BLaER1 treated with 17β-estradiol and CSF1 and Interleukin-3, amounts not matched to agents 10 nM and 100 nM (cell line): ENCODE measurements around the gene SPIRE1.

Source experiments
- H3K27ac ChIP-seq, 11 experiments: shearing (Covaris generic); formaldehyde crosslinking; 2 replicates each; pipeline ENCODE4 v1.8.1; 2022
- H3K27me3 ChIP-seq, 11 experiments: shearing (Covaris generic); formaldehyde crosslinking; 2 replicates each; pipeline ENCODE4 v1.8.1; 2022
- H3K36me3 ChIP-seq, 11 experiments: shearing (Covaris generic); formaldehyde crosslinking; 2 replicates each; pipeline ENCODE4 v1.8.1; 2022
- H3K4me1 ChIP-seq, 10 experiments: shearing (Covaris generic); formaldehyde crosslinking; 2 replicates each; pipeline ENCODE4 v1.8.1; 2022
- H3K4me2 ChIP-seq, 11 experiments: shearing (Covaris generic); formaldehyde crosslinking; 2 replicates each; pipeline ENCODE4 v1.8.1; 2022
- H3K4me3 ChIP-seq, 10 experiments: shearing (Covaris generic); formaldehyde crosslinking; 2 replicates each; pipeline ENCODE4 v1.8.1; 2022
- H3K9ac ChIP-seq, 11 experiments: shearing (Covaris generic); formaldehyde crosslinking; 2 replicates each; pipeline ENCODE4 v1.8.1; 2022
- H3K9me3 ChIP-seq, 11 experiments: shearing (Covaris generic); formaldehyde crosslinking; replicated peaks in 1 of 11; 2 replicates each; pipeline ENCODE4 v1.8.1; 2022
- H4K20me1 ChIP-seq, 11 experiments: shearing (Covaris generic); formaldehyde crosslinking; 2 replicates each; pipeline ENCODE4 v1.8.1; 2022
- Cebpa-rat ChIP-seq, 11 experiments: shearing (Covaris generic); IDR thresholded peaks; 2 replicates each; pipeline ENCODE4 v1.8.1; 2022

SPIRE1 gene

DNA sequence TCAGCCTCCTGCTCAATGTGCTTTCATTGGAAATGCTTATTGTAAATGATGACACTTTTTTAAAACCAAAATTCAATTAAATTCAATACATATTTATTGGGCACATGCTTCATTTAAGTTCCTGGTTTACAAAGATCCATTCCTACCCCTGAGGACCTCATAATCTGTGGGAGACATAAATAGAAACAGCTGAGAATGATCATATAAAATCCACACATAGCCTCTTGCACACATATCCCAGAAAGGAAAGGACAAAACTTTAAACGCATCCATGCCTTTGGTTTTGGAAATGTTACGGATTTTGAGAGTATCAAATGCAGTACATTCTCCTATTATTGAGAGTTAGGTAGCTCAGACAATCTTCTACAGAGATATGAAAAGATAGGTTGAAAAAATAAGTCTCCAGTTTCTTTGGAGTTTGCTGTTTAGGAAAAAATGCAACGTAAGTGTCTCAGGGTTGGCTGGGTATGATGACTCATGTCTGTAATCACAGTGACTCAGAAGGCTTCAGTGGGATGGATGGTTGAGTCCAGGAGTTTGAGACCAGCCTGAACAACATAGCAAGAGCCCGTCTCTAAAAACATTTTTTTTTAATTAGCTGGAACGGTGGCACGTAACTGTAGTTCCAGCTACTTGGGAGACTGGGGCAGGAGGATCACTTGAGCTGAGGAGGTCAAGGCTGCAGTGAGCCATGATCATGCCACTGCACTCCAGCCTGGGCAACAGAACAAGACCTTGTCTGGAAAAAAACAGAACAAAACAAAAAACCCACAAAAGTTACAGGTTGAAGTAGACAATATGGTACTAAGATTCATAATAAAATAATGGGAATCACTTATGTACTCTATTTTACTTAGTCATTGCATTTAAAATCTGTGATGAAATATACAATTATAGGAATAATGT lies 254.1 kb downstream of the SPIRE1 start:
- no peak for TF ChIP-seq Cebpa-rat (IDR thresholded peaks at IDR 0.05)
- Histone ChIP-seq H3K9me3 (no peaks in the 10 kb centered on the region), H3K36me3 (no peaks in the 10 kb centered on the region), H3K9ac (peak overlapping the region in 1 of 11 experiments; percentile 13; a peak in 1 of 22 replicates), H3K4me1 (peaks cover 34 to 60% (median 46%) of the 10 kb centered on the region in 10 experiments), H3K4me2 (peak overlapping the region in 9 of 11 experiments; percentile 52 to 82 (median 71); a peak in 18 of 22 replicates), H3K27ac (peak overlapping the region in 8 of 11 experiments; percentile 12 to 72 (median 52); a peak in 12 of 22 replicates), H4K20me1 (no peaks in the 10 kb centered on the region; a peak in 2 of 22 replicates), H3K4me3 (no peak overlapping the region), H3K27me3 (peaks cover 0 to 11% (median 0%) of the 10 kb centered on the region in 11 experiments; a peak in 4 of 22 replicates)

DNA sequence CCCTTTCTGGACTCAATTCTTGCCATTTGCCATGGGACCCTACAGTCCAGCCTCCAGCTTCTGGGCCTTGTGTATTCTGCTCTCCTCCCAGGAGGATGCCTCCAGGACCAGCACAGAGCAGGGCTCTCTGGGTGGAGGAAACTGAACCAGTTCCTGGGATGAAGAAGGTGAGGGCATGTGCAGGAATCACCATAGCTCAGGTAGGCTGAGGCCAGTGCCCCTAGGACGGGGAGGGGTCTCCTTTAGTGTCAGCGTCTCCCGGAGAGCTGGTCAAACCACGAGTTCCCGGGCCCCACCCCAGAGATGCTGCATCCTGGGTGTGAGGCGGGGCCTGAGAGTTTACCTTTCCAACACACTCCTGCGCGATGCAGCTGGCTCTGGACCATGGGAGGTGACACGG lies 256.0 kb downstream of the SPIRE1 start:
- Histone ChIP-seq H3K27ac (peak overlapping the region in 7 of 11 experiments; percentile 11 to 72 (median 55); a peak in 7 of 22 replicates), H4K20me1 (no peaks in the 10 kb centered on the region; a peak in 1 of 22 replicates), H3K9ac (peak overlapping the region in 3 of 11 experiments; percentile 1 to 55 (median 43); a peak in 3 of 22 replicates), H3K36me3 (no peaks in the 10 kb centered on the region), H3K4me3 (no peak overlapping the region), H3K4me2 (peak overlapping the region in 10 of 11 experiments; percentile 48 to 82 (median 69); a peak in 15 of 22 replicates), H3K4me1 (peaks cover 35 to 62% (median 49%) of the 10 kb centered on the region in 10 experiments), H3K27me3 (peaks cover 0 to 9% (median 0%) of the 10 kb centered on the region in 11 experiments; a peak in 4 of 22 replicates), H3K9me3 (no peaks in the 10 kb centered on the region)
- TF ChIP-seq Cebpa-rat (IDR thresholded peaks at IDR 0.05) = no peak

DNA sequence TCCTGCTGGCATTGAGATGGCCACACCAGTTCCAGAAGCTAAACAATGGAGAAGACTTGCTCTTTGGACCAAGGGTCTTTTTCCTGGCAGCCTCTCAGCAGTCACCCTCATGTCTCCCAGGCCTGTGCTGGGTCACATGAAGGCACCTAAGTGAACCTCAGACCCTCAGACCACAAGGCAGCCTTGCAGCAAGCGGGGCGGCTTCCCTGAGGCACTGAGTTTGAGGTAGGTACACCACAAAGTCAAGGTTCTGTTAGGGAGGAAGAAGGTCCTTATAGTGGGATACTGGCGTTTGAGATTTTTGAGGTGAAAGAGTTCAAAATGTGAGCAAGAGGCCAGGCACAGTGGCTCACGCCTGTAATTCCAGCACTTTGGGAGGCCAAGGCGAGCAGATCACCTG lies 258.7 kb downstream of the SPIRE1 start:
- H3K9ac ChIP-seq = no peak overlapping the region
- TF ChIP-seq Cebpa-rat (IDR thresholded peaks at IDR 0.05) = no peak
- no peaks in the 10 kb centered on the region for H3K36me3 ChIP-seq
- H3K9me3 ChIP-seq = no peaks in the 10 kb centered on the region
- no peaks in the 10 kb centered on the region; a peak in 1 of 22 replicates for H4K20me1 ChIP-seq
- H3K4me2 ChIP-seq = peak overlapping the region in 9 of 11 experiments; percentile 59 to 78 (median 65); a peak in 16 of 22 replicates
- H3K4me1 ChIP-seq = peaks cover 32 to 47% (median 39%) of the 10 kb centered on the region in 10 experiments
- H3K27ac ChIP-seq = no peak overlapping the region; a peak in 1 of 22 replicates
- H3K27me3 ChIP-seq = no peaks in the 10 kb centered on the region
- no peak overlapping the region for H3K4me3 ChIP-seq

DNA sequence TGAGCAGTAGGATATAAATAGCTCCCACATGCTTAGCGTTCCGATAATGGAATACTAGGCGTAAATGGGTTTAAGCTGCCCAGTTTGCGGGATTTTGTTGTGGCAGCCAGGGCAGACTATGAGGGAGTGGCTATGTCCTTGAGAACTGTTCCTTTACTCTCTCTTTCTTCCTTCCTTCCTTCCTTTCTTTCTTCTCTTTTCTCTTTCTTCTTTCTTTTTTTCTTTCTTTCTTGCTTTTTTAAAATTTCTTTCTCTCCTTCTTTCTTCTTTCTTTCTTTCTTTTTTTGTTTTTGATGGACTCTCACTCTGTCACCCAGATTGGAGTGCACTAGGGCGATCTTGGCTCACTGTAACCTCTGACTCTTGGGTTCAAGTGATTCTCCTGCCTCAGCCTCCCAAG lies 259.3 kb downstream of the SPIRE1 start:
- H4K20me1 ChIP-seq = no peaks in the 10 kb centered on the region; a peak in 1 of 22 replicates
- no peak overlapping the region for H3K4me3 ChIP-seq
- TF ChIP-seq Cebpa-rat (IDR thresholded peaks at IDR 0.05) = no peak
- peak overlapping the region in 4 of 11 experiments; percentile 1 to 32 (median 28); a peak in 5 of 22 replicates for H3K27ac ChIP-seq
- peak overlapping the region; percentile 47 to 78 (median 63) for H3K4me2 ChIP-seq
- peaks cover 26 to 44% (median 36%) of the 10 kb centered on the region in 10 experiments for H3K4me1 ChIP-seq
- no peaks in the 10 kb centered on the region for H3K36me3 ChIP-seq
- no peaks in the 10 kb centered on the region for H3K9me3 ChIP-seq
- H3K27me3 ChIP-seq = no peaks in the 10 kb centered on the region
- H3K9ac ChIP-seq = peak overlapping the region in 1 of 11 experiments; percentile 49; a peak in 1 of 22 replicates

DNA sequence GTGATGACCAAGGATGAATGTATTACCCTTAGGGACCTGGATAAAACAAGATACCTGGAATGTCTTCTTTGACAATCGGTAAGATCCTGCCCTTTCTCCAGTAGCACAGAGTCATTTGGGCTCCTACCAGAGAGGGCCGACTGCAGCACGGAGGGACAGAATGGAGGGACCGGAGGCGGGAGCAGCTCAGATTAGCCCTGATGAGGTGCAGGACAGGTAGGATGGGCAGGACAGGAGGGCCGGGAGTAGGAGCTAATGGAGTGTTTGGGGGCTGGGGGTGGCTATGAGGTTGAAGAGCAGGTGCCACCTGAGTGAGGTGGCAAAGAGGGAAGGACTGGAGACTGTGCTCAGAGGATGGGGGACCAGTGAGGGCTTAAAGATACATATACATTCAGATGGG lies 260.1 kb downstream of the SPIRE1 start:
- no peaks in the 10 kb centered on the region for H3K9me3 ChIP-seq
- peak overlapping the region in 9 of 11 experiments; percentile 59 to 78 (median 65); a peak in 16 of 22 replicates for H3K4me2 ChIP-seq
- H3K27me3 ChIP-seq = no peaks in the 10 kb centered on the region
- no peaks in the 10 kb centered on the region for H3K36me3 ChIP-seq
- peaks cover 18 to 35% (median 30%) of the 10 kb centered on the region in 10 experiments for H3K4me1 ChIP-seq
- no peak overlapping the region for H3K4me3 ChIP-seq
- TF ChIP-seq Cebpa-rat (IDR thresholded peaks at IDR 0.05) = no peak
- no peaks in the 10 kb centered on the region; a peak in 1 of 22 replicates for H4K20me1 ChIP-seq
- H3K27ac ChIP-seq = no peak overlapping the region
- H3K9ac ChIP-seq = no peak overlapping the region

DNA sequence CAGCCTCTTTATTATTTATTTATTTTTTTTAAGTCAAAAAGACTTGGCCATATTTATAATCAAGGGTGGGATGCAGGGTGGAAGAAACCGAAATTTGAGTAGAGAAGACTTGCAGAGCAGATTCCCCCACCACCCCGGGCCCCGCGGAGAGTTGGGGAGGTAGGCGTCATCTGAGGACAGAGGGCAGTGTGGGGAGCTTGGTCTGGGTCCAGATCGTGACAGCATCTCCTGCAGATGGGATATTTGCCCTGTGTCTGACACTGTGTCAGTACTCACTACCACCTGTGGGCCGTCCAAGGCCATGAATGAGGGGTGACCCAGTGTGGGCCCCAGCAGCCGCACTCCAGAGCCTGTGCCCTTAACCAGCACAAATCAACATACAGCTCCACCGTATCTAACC lies 260.7 kb downstream of the SPIRE1 start:
- TF ChIP-seq Cebpa-rat (IDR thresholded peaks at IDR 0.05) = no peak
- Histone ChIP-seq H3K27ac (no peak overlapping the region), H3K27me3 (no peaks in the 10 kb centered on the region), H3K9me3 (no peaks in the 10 kb centered on the region), H4K20me1 (no peaks in the 10 kb centered on the region; a peak in 1 of 22 replicates), H3K9ac (no peak overlapping the region), H3K4me3 (no peak overlapping the region), H3K36me3 (no peaks in the 10 kb centered on the region), H3K4me1 (peaks cover 12 to 30% (median 25%) of the 10 kb centered on the region in 10 experiments), H3K4me2 (peak overlapping the region in 2 of 11 experiments; percentile 73 to 78; a peak in 2 of 22 replicates)
